GM10266 (cell line): ENCODE measurements around the gene OR2T29.
"Not testable (repeated sequence)": the region's sequence is repeated elsewhere in the genome, so short reads cannot be mapped to it uniquely, and the experiment has no call there.

Experiments used
- DNase-seq: peaks from one replicate; pipeline ENCODE4 v3.0.0; 2012; ENCODE audit errors: extremely low spot score
- CTCF ChIP-seq: IDR thresholded peaks from 2 replicates; pipeline ENCODE4 v1.5.1; 2012; ENCODE audit warnings: mild to moderate bottlenecking, low read depth; ENCODE audit not compliant: control insufficient read depth, insufficient read depth; ENCODE audit errors: missing control alignments

Gene OR2T29

GRCh38 chr1:248590055-248590454, 27.5 kb upstream of the OR2T29 start:
- TF ChIP-seq CTCF, result no peak
- no peak for DNase-seq

- no peak for DNase-seq
- no peak for TF ChIP-seq CTCF
Observed at GRCh38 chr1:248589334-248589733, 26.8 kb upstream of the OR2T29 start.

- DNase-seq, result no peak
- TF ChIP-seq CTCF, result no peak
Observed at GRCh38 chr1:248585266-248585665, 22.7 kb upstream of the OR2T29 start.

GRCh38 chr1:248576260-248576980, 13.8 kb upstream of the OR2T29 start:
- no peak for DNase-seq
- no peak for TF ChIP-seq CTCF

GRCh38 chr1:248574657-248575056, 12.1 kb upstream of the OR2T29 start, which contains the start of gene OR2T34:
OR2T34 (minus strand) TSS chr1:248574757; CDS start chr1:248574757, 0 bp downstream.
- not testable (repeated sequence) for DNase-seq

GRCh38 chr1:248573856-248574255, 11.3 kb upstream of the OR2T29 start:
- not testable (repeated sequence) for DNase-seq

GRCh38 chr1:248572049-248572448, 9.5 kb upstream of the OR2T29 start:
- DNase-seq, result not testable (repeated sequence)

GRCh38 chr1:248570811-248571210, 8.2 kb upstream of the OR2T29 start:
- DNase-seq, result not testable (repeated sequence)

GRCh38 chr1:248569049-248569448, 6.5 kb upstream of the OR2T29 start:
- not testable (repeated sequence) for DNase-seq

GRCh38 chr1:248565530-248566373, 3.2 kb upstream of the OR2T29 start:
- DNase-seq, result not testable (repeated sequence)

- not testable (repeated sequence) for DNase-seq
Observed at GRCh38 chr1:248551027-248551426, 11.5 kb downstream of the OR2T29 start.

- DNase-seq, result not testable (repeated sequence)
Observed at GRCh38 chr1:248547383-248547782, 15.2 kb downstream of the OR2T29 start.

GRCh38 chr1:248537449-248537848, 25.1 kb downstream of the OR2T29 start:
- not testable (repeated sequence) for DNase-seq
